ENCODE measurements around the gene TRMU. TPM values are rescaled to one million over a fixed set of nuclear protein-coding genes. Genes with fewer than 3 reads are reported as not detected.
"Not testable (repeated sequence)": the region's sequence is repeated elsewhere in the genome, so short reads cannot be mapped to it uniquely, and the experiment has no call there.

TRMU gene
- total RNA-seq, 1 donor from 2014 or later = 70.6 TPM

DNA sequence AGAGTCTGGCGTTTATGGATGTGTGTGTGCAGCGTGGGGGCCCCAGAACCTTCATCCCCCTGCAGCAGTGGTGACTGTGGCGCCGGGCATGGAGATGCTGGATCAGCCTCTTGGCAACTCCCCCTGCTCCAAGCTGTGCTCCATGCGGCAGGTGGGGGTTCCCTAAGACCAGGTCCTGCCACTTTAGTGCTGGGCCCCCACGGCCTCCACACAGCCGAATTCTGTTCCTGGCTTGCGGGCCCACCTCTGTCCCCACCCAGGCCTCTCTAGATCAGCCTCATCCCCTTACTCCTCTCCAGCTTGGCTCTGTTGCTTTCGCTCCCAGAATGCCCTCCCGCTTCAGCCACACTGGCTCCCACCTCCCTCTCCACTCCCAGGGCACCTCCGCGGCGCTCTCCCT, 59.6 kb downstream of the TRMU start:
- H3K9me3 Mint-ChIP-seq = no peaks in the 10 kb centered on the region
- H3K4me1 Mint-ChIP-seq = peaks cover 8% of the 10 kb centered on the region
- no peak overlapping the region for H3K27ac Mint-ChIP-seq
- H3K27me3 Mint-ChIP-seq (ENCODE audit: low read depth) = no peaks in the 10 kb centered on the region
- H3K36me3 Mint-ChIP-seq = no peaks in the 10 kb centered on the region
- H3K4me3 Mint-ChIP-seq = no peak overlapping the region
- TF ChIP-seq, protein P1, sequence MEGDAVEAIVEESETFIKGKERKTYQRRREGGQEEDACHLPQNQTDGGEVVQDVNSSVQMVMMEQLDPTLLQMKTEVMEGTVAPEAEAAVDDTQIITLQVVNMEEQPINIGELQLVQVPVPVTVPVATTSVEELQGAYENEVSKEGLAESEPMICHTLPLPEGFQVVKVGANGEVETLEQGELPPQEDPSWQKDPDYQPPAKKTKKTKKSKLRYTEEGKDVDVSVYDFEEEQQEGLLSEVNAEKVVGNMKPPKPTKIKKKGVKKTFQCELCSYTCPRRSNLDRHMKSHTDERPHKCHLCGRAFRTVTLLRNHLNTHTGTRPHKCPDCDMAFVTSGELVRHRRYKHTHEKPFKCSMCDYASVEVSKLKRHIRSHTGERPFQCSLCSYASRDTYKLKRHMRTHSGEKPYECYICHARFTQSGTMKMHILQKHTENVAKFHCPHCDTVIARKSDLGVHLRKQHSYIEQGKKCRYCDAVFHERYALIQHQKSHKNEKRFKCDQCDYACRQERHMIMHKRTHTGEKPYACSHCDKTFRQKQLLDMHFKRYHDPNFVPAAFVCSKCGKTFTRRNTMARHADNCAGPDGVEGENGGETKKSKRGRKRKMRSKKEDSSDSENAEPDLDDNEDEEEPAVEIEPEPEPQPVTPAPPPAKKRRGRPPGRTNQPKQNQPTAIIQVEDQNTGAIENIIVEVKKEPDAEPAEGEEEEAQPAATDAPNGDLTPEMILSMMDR (IDR thresholded peaks at IDR 0.05; ENCODE audit: unreplicated experiment) = no peak
- no peak for DNase-seq (ENCODE audit: low spot score in 2 of 2, unreplicated experiment in 2 of 2)

DNA sequence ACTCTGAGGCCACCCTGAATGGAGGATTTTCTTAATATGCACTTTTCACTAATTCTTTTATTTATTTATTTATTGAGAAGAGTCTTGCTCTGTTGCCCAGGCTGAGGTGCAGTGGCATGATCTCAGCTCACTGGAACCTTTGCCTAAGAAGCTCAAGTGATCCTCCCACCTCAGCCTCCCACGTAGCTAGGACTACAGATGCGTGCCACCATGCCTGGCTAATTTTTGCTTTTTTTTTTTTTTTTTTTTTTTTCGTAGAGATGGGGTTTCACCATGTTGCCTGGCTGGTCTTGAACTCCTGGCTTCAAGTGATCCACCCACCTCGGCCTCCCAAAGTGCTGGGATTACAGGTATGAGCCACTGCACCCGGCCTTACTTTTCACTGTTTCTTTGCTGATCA, 61.5 kb downstream of the TRMU start:
- H3K9me3 Mint-ChIP-seq; H3K27me3 Mint-ChIP-seq (ENCODE audit: low read depth); H3K4me1 Mint-ChIP-seq; H3K27ac Mint-ChIP-seq; H3K36me3 Mint-ChIP-seq; H3K4me3 Mint-ChIP-seq; DNase-seq (ENCODE audit: low spot score in 2 of 2, unreplicated experiment in 2 of 2): not testable (repeated sequence)

DNA sequence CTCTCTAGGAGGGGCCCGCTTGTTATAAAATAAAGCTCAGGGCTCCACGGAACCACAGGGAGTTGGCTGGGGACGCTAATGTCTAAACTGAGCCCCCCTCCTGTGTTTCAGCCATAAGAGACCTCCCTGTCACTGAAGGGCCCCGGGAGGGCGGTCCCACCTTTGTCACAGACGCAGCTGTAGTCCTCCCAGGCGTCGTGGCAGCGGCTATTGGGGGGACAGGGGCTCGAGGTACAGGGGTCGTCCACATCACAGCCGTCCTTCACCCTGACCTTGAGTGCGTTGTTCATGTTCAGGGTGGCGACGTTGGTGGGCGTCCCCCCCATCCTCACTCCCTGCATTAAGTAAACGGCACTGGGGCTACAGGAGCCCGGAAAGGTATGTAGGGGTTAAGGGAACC, 62.0 kb downstream of the TRMU start:
- DNase-seq (ENCODE audit: low spot score in 2 of 2, unreplicated experiment in 2 of 2) = no peak
- Mint-ChIP-seq H3K36me3 (no peaks in the 10 kb centered on the region), H3K9me3 (no peaks in the 10 kb centered on the region), H3K27me3 (ENCODE audit: low read depth) (no peaks in the 10 kb centered on the region), H3K27ac (no peak overlapping the region), H3K4me1 (no peaks in the 10 kb centered on the region), H3K4me3 (no peak overlapping the region)
- TF ChIP-seq, protein P1 (IDR thresholded peaks at IDR 0.05; ENCODE audit: unreplicated experiment) = no peak

DNA sequence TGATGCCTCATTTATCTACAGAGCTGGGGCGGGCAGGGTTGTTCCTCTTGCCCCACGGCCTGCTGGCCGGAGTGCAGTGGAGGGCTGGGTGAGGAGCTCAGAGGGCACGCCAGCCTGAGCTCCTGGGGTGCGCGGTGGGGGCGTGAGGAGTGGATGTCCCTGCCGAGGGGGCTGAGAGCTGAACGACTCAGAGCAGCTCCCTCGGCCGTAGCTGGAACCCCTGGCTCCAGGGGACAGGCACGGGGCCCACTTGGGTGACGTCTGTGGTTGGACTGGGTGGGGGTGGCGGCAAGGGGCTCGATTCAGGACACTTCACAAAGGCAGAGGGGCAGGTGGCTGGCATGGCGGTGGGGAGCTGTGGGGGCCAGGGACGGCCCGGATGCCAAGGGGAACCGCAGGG, 62.4 kb downstream of the TRMU start:
- peaks cover 4% of the 10 kb centered on the region for H3K9me3 Mint-ChIP-seq
- H3K27ac Mint-ChIP-seq = no peak overlapping the region

DNA sequence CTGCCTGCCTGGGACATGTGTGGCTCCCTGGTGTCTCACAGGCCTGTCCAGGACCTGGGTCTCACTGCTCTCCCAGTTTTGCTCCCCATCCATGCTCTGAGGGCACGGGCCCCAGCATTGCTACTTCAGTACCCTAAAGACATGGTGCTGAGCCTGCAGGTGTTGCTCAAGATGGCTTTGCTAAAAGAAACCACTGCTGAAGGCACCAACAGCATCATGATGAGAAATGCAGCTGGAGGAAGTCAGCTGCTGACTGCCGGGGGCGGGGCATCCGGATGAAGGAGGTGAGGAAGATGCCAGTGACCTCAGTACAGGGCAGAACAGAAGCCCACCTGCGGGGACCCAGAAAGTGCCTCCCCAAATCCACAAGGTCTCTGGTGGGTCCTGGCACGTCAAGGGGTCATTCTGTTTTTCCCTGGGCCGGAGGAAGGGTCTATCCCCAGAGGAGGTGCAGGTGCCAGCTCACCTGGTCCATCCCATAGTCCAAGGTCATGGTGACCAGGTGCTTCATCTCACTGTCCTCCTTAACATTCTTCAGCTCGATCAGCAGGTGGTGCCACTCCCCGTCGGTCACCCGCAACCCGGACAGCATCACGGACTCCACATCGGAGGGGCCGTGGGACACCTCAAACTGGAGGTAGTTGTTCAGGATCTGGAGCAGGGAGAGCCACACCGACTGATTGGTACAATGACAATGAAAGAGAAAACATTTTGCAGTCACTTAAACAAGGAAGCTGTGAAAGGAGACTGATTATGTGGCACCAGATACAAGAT, 63.9 kb downstream of the TRMU start:
- Mint-ChIP-seq H3K4me1 (no peaks in the 10 kb centered on the region), H3K9me3 (peaks cover 5% of the 10 kb centered on the region), H3K4me3 (no peak overlapping the region), H3K27me3 (ENCODE audit: low read depth) (no peaks in the 10 kb centered on the region), H3K36me3 (no peaks in the 10 kb centered on the region), H3K27ac (no peak overlapping the region)
- TF ChIP-seq, protein P1 (IDR thresholded peaks at IDR 0.05; ENCODE audit: unreplicated experiment) = no peak
- no peak for DNase-seq (ENCODE audit: low spot score in 2 of 2, unreplicated experiment in 2 of 2)

More for the DNA sequence above, 62.4 kb downstream of the TRMU start:
- no peak for DNase-seq (ENCODE audit: low spot score in 2 of 2, unreplicated experiment in 2 of 2)
- H3K27me3 Mint-ChIP-seq (ENCODE audit: low read depth) = no peaks in the 10 kb centered on the region
- H3K4me1 Mint-ChIP-seq = no peaks in the 10 kb centered on the region
- H3K4me3 Mint-ChIP-seq = no peak overlapping the region
- TF ChIP-seq, protein P1 (IDR thresholded peaks at IDR 0.05; ENCODE audit: unreplicated experiment) = no peak
- no peaks in the 10 kb centered on the region for H3K36me3 Mint-ChIP-seq

DNA sequence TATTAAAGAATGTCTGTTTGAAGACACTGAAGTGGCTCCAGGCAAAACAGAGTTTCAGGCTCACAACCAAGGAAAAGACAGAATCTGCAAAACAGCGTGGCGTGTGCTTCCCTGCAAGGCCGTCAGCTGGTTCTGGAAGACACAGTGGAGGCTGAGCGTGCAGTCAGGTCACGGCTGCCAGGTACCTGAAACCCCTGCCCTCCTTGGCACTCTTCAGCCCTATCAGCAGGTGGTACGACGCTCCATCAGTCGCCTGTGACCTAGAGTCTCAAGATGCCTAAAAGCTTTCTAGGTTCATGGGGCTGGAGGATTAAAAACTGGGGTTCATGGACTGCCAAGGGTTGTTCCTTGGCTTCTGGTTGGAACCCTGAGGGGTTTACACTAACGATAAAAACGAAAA, 65.9 kb downstream of the TRMU start:
- DNase-seq (ENCODE audit: low spot score in 2 of 2, unreplicated experiment in 2 of 2) = no peak
- H3K9me3 Mint-ChIP-seq = peaks cover 5% of the 10 kb centered on the region
- H3K36me3 Mint-ChIP-seq = no peaks in the 10 kb centered on the region
- H3K4me1 Mint-ChIP-seq = no peaks in the 10 kb centered on the region
- H3K27ac Mint-ChIP-seq = no peak overlapping the region
- no peaks in the 10 kb centered on the region for H3K27me3 Mint-ChIP-seq (ENCODE audit: low read depth)
- TF ChIP-seq, protein P1 (IDR thresholded peaks at IDR 0.05; ENCODE audit: unreplicated experiment) = no peak
- H3K4me3 Mint-ChIP-seq = no peak overlapping the region

All from mesothelial cell of epicardium (in vitro differentiated cells).